Measurements from ENCODE around the gene ATG2B.
"Not testable (repeated sequence)": the region's sequence is repeated elsewhere in the genome, so short reads cannot be mapped to it uniquely, and the experiment has no call there.

The ATG2B gene

DNA sequence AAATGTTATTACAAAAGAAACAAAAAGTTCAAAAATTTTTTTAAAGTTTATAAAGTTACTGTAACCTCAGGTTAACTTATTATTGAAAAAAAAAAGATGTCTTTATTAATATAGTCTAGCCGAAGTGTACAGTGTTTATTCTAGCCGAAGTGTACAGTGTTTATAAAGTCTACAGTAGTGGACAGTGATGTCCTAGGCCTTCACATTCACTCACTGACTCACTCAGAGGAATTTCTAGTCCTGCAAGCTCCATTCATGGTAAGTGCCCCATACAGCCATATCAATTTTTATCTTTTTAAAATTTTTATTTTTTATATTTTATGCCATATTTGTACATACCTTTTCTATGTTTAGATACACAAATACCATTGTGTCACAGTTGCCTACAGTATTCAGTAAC, 10.4 kb downstream of the ATG2B start:
- no peak for DNase-seq (ENCODE audit: low read depth, low spot score)
- POLR2A ChIA-PET = no interaction called here
- TF ChIP-seq, protein P1, sequence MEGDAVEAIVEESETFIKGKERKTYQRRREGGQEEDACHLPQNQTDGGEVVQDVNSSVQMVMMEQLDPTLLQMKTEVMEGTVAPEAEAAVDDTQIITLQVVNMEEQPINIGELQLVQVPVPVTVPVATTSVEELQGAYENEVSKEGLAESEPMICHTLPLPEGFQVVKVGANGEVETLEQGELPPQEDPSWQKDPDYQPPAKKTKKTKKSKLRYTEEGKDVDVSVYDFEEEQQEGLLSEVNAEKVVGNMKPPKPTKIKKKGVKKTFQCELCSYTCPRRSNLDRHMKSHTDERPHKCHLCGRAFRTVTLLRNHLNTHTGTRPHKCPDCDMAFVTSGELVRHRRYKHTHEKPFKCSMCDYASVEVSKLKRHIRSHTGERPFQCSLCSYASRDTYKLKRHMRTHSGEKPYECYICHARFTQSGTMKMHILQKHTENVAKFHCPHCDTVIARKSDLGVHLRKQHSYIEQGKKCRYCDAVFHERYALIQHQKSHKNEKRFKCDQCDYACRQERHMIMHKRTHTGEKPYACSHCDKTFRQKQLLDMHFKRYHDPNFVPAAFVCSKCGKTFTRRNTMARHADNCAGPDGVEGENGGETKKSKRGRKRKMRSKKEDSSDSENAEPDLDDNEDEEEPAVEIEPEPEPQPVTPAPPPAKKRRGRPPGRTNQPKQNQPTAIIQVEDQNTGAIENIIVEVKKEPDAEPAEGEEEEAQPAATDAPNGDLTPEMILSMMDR (IDR thresholded peaks at IDR 0.05; ENCODE audit: insufficient read depth, low read length, missing control alignments) = no peak
- H3K4me3 ChIP-seq (ENCODE audit: low read depth, low read length) = no peak overlapping the region
- CTCF ChIA-PET = interaction anchor here (1.4 kb wide), 1 partner anchor 252 kb away, joined by 5 read pairs; no protein-coding TSS in a partner anchor

- ChIA-PET POLR2A (no interaction called here), CTCF (interaction anchor here (1.4 kb wide), 1 partner anchor 251 kb away, joined by 5 read pairs; no protein-coding TSS in a partner anchor)
- DNase-seq (ENCODE audit: low read depth, low spot score) = no peak
- TF ChIP-seq, protein P1 (IDR thresholded peaks at IDR 0.05; ENCODE audit: insufficient read depth, low read length, missing control alignments) = no peak
- no peak overlapping the region for H3K4me3 ChIP-seq (ENCODE audit: low read depth, low read length)
These were observed 11.2 kb downstream of the ATG2B start for GRCh38 chr14:96351986-96352385.

DNA sequence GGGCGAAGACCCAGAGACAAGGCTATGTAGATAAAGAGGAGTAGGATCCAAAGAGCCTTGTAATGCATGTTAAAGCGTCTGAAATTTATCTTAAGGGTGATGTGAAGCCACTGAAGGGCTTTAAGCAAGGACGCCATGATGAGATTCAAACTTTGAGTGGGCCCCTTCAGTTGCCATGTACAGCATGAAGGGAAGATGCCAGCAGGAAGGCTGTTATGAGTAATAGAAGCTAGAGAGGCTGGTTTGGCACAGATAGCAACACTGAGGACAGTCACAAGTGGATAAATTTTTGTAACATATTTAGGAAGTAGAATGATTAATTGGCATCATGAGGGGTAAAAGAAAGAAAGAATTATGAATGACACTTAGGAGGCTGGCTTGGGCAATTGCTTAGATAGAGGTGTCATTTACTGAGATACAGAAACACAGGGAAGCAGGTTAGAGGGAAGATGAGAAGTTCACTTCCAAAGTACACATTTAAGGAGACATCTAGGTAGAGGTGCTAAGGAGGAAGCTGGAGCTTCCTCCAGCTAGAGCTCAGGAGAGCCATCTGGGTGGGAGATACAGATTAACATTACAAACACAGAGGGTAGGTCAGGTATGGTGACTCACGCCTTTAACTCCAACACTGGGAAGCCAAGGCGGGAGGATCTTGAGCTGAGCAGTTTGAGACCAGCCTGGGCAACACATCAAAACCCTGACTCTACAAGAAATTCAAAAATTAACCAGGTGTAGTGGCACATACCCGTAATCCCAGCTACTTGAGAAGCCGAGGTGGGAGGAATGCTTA, 13.7 kb downstream of the ATG2B start:
- CTCF ChIA-PET = interaction anchor here (0.9 to 1.3 kb wide), 2 partner anchors 9 to 52 kb away, joined by 3 read pairs; no protein-coding TSS in a partner anchor
- TF ChIP-seq, protein P1 (IDR thresholded peaks at IDR 0.05; ENCODE audit: insufficient read depth, low read length, missing control alignments) = no peak
- no peak overlapping the region for H3K4me3 ChIP-seq (ENCODE audit: low read depth, low read length)
- DNase-seq (ENCODE audit: low read depth, low spot score) = no peak
- POLR2A ChIA-PET = no interaction called here

DNA sequence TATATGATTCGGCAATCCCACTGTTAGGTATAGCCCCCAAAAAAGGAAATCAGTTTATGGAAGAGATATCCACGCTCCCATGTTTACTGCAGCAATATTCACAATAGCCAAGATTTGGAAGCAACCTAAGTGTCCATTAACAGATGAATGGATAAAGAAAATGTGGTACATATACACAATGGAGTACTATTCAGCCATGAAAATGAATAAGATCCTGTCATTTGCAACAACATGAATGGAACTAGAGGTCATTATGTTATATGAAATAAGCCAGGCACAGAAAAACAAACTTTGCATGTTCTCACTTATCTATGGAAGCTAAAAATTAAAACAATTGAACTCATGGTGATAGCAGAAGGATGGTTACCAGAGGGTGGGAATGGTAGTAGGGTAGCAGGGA, 15.2 kb downstream of the ATG2B start:
- CTCF ChIA-PET; DNase-seq (ENCODE audit: low read depth, low spot score); POLR2A ChIA-PET; H3K4me3 ChIP-seq (ENCODE audit: low read depth, low read length): not testable (repeated sequence)

DNA sequence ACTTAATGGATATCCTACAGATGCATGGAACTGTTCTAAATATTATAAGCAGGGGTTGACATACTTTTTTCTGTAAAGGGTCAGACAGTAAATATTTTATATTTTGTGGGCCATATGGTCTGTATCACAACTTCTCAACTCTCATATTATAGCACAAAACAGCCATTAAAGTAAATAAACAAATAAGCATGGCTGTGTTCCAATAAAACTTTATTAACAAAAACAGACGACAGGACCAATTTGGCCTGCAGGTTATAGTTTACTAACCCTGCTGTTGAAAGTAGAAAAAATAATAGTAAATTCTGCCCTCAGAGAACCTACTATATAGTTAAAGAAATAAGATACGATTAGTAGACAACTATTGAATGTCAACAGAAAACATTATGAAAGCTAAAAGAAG, 17.5 kb downstream of the ATG2B start:
- no peak for DNase-seq (ENCODE audit: low read depth, low spot score)
- POLR2A ChIA-PET = no interaction called here
- TF ChIP-seq, protein P1 (IDR thresholded peaks at IDR 0.05; ENCODE audit: insufficient read depth, low read length, missing control alignments) = no peak
- H3K4me3 ChIP-seq (ENCODE audit: low read depth, low read length) = no peak overlapping the region
- CTCF ChIA-PET = no interaction called here

- no peak overlapping the region for H3K4me3 ChIP-seq (ENCODE audit: low read depth, low read length)
- ChIA-PET POLR2A (no interaction called here), CTCF (interaction anchor here (0.9 to 1.6 kb wide), 2 partner anchors 10 to 243 kb away, joined by 3 read pairs; no protein-coding TSS in a partner anchor)
- TF ChIP-seq, protein P1 (IDR thresholded peaks at IDR 0.05; ENCODE audit: insufficient read depth, low read length, missing control alignments) = no peak
- DNase-seq (ENCODE audit: low read depth, low spot score) = no peak
These were observed 21.8 kb downstream of the ATG2B start for GRCh38 chr14:96341323-96341722.

DNA sequence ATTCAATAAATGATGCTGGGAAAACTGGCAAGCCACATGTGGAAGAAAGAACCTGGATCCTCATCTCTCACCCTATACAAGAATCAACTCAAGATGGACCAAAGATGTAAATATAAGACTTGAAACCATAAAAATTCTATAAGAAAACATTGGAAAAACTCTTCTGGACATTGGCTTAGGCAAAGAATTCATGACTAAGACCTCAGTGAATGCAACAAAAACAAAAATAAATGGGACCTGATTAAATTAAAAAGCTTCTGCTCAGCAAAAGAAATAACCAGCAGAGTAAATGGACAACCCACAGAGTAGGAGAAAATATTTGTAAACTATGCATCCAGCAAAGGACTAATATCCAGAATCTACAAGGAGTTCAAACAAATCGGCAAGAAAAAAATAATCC, 24.6 kb downstream of the ATG2B start:
- ChIA-PET CTCF (no interaction called here), POLR2A (no interaction called here)
- TF ChIP-seq, protein P1 (IDR thresholded peaks at IDR 0.05; ENCODE audit: insufficient read depth, low read length, missing control alignments) = no peak
- DNase-seq (ENCODE audit: low read depth, low spot score) = no peak
- no peak overlapping the region for H3K4me3 ChIP-seq (ENCODE audit: low read depth, low read length)

Measured in AG04449 (cell line).